HG03354 (cell line): ENCODE data around the gene ETV3.

Experiments
- ATAC-seq: cut with Tn5 transposase; IDR thresholded peaks from one replicate; pipeline ENCODE4 v1.9.1; 2021; ENCODE audit warnings: mild to moderate bottlenecking; ENCODE audit not compliant: unreplicated experiment, poor library complexity, severe bottlenecking

ETV3 gene

DNA sequence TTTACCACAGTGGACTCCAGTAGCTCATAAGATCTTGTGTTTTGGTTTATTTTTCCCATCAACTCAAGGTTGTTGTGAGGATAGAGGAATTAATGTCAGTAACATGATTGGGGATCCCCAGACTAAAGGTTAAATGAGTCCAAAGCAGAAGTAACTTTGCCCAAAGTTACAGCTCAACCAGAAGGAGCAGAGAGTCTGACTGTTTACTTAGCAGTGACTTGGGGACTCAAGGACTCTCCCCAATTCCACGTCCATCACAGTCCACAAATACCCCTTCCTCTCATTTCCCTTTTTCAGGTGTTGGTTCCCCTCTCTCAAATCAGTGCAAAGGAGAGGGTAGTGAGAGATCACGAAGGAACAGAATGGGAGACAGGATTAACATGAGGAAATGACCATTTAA is 4.0 kb upstream of the ETV3 start:
- no peak for ATAC-seq

DNA sequence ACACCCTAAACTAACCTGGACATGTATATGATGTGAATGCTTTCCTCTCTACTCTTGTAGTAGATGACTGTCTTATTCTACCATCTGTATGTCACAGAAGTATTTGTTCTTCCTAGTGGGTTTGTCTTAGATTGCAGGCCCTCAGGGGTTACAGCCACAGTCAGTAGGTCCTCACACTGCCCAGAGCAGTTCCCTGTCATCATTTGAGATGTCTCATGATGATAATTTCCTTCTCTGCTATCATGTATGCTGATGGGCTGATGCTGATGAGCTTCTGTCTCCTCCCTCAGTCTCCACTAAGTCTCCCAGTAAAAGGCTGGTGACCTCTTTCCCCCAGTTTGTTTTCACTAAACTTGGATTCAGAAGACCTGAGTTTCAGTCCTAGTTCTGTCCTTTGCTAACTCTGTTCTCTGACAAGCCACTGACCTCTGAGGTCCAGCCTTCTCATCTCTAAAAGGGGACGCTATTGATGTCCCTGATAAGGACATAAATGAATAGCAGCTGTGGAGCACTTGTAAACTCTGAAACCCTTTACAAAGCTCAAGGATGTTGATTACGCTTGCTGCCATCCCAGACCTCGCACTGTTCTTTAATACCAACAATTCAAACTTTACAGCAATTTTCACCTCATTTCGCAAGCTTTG is 3.1 kb upstream of the ETV3 start:
- ATAC-seq: no peak

DNA sequence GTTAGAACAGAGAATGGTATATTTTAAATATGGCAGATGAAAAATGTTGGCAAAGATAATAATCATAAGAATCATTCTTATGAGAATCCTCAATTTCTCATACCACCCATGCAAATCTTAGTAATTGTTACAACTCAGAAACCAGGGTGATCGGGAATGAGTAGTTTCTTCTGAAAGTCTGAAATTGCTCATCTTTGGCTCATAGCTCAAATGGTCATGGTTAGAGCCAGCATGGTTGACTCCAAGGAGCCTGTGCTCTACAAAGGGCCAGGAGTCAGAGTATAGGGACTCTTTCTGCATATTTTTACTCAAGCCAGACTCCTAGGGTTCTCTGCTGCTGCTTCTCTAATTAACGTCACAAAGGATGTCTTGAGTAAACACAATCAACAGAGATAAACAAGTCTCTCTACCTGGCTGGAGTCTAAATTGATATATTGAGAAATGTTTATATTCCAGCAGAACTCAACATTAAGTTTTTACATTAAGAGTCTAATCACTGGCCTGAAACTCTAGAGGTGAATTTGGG is 1.9 kb upstream of the ETV3 start:
- ATAC-seq: no peak

DNA sequence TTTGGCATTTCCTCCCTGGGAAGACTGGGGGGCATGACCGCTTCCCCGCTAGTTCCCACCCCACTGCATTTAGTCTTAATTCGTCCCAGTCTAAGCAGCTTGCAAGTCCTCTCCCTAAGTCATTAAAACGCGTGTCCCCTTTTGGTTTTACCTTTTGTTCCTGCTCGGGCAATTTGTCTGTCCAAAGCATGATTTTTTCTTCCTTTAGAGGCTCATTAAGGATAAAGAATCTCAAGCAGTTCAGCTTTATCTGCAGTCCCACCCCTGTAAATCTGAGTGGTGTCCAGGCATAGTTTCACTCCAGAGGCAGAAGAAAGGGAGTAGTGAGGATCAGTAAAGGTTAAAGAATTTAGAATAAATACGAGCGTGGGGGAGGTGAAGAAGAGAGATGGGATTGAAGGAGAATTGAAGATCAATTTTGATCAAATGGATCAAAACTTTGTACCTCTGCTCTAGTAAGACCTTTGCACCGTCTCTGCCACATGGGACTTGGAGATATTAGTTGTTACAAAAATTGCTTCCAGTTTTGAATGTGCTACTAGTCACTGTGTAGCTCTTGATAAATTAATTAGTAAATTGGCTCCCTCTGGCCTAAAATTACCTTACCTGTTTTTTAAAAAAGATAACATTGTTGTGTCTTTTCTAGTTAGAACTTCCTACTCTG is 989 bp upstream of the ETV3 start:
- ATAC-seq: no peak

DNA sequence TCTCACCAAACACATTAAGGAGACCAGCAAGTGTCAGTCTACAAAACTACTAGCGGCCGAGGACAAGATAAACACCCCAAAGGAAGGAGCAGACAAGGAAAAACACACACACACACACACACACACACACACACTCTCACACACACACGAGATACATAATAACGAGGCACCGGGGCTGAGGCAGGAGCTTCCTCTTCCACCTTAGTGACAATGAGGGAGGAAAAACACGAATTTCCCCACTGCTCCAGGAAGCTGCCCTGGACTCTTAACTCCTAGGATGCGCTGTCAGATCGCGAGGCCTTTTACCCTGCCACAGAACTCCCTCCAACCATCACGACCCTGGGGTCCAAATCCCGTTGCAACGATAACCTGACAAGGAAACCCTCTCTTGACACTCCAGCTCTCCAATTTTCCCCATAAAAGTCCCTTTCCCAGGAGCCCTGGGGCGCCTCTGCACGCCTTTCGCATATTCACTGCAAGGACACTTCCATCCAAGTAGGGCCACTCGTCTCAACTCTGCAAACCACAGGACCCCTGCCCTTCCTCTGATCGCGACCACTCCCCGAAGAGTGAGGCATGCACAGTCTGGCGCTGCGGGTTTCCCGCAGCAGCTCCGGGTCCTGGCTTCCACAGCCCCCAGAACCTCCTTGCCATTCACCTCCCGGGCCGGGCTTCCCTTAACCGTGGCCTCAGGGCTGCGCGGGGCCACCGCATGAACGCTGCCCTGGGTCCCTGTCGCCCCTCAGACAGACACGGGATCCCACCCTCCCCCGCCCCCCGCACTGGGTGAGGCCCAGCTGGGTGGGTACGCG is 581 bp downstream of the ETV3 start:
- peak; percentile 13 for ATAC-seq

DNA sequence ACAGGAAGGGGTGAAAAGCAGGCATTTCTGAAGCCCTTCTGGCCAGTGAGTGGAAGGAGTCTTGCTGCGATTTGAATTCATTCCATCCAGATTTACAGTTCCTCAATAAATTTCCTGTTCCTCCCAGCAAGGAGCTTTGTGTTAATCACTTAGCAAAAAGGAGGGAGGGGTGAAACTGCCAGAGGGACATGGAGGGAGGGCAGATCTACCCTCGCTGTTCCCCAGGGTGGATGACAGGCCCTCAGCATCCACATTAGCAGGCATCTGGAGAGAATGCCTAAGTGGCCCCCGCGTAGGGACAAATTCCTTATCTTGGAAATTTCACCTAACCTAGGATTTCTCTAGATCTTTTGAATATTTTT is 1.2 kb downstream of the ETV3 start:
- ATAC-seq: no peak

DNA sequence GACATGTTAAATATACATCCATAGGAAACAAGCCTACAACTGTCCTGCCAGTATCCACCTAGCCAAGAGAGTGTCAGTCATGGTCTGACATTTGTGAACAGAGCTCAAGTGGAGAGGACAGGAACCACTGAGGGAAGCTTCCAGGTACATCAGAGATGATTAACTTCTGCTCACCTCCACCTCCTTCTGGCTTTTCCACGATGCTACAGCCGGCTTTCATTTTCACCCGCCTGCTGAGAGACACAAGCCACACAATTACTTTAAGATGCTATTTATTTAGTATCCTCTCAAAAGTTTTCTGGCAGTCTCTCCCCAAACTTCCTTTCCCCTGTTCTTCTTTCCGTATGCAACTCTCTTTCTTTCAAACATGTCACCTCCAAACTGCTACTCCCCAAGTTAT is 2.1 kb downstream of the ETV3 start:
- ATAC-seq: no peak

DNA sequence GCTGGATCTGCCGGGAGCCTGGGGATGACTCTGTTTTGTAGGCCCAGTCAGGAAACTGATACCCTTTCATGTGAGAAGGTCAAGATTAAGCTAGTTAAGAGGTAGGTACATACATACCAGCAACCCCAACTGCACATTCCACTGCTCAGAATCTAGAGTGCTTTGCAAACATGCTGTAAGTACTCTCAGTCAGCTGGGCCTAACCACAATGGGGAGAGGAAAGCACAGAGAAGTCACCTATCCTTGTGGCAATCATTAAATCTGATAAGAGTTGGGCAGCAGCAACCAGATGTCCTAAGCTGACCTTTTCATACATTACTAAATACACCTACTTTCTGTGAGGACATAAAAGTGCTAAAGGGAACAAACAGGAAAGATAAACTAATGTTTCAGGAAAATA is 2.5 kb downstream of the ETV3 start:
- no peak for ATAC-seq

DNA sequence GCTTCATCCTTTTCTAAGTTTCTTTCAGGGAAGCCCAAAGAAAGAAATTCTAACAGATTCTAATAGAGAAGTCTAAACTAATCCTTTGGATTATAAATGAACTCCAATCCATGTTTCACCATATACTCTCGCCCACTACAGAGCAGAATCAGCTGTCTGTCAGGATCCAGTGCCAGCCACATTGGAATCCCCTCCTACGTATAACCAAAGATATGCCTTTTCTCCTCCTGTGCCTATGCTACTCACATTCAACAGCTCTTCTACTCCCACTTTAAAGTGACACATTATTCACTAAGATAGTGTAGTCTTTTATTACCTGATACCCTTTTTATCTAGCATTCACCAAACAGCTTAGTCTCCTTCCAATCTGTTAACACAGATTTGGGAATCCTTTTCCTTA is 3.1 kb downstream of the ETV3 start:
- ATAC-seq: no peak

DNA sequence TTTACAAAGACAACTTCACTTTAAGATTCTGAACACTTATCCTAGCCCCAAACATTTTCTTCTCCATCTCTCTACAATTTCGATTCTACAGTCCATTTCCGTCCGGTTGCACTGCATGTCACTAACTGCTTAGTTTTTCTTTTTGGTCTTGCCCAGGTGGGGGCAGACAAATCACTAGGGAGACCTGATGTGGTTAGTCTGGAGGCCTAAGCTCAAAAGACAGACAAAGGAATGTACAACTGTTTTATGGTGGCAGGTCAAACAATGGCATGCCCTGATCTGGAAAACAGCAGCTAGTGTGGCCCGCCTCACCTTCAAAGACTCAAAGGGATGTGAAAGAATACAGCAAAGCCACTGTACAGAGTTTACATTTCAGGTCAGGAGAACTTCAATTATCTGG is 3.8 kb downstream of the ETV3 start:
- ATAC-seq: no peak

DNA sequence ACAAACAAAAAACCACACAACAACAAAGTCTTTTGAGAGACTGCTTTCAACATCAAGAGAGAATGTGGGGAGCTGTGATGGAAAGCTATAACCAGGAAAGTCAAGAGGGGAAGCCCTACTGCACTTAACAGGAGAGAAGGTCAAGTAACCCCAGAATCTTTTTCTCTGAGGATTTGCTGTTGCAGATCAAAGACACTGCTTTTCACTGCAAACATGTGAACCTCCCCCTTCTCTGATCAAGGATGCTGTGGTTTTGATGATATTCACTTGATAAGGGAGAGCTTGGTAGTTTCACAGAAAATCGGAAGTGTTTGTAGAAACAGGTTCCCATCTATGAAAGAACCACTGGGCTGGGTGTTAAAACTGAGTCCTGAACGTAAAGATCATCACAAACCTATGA is 4.8 kb downstream of the ETV3 start:
- no peak for ATAC-seq

DNA sequence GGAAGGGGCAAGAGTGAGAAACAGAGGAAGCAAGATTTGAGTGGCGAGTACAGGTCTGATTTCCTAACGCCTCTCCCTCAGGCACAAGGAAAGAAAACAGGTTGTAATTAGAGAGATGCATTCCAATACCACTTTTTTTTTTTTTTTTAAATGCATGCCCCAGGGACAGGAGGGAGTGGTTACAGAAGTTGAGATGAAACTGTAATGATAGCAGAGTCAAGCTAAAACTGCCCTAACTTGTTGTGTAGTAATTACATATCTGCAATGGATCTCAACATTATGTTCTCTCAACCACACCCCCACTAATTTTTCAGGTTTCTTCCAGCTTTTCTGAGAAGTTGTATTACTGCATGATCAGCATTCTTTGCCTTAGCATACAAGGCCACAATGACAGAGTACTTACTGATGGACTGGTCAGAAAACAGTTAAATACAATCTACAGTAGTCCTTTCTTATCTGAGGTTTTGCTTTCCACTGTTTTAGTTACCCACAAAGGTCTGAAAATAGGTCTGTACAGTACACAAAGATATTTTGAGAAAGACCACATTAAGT is 5.5 kb downstream of the ETV3 start:
- ATAC-seq: no peak

DNA sequence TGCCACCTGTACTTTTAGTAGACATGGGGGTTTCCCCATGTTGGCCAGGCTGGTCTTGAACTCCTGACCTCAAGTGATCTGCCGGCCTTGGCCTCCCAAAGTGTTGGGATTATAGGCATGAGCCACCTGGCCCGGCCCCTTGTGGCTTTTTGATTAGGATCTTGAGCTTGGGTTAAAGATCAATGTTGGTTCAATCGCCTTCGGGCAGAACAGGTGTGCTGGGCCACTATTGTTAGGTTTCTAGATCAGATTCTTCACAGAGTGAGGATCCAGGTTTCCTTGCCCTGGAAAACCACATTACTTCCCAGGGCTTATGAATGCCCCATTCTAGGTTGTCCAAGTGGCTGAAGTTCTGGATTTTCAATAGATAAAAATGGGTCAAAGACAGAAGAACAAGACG is 6.1 kb downstream of the ETV3 start:
- ATAC-seq: no peak

DNA sequence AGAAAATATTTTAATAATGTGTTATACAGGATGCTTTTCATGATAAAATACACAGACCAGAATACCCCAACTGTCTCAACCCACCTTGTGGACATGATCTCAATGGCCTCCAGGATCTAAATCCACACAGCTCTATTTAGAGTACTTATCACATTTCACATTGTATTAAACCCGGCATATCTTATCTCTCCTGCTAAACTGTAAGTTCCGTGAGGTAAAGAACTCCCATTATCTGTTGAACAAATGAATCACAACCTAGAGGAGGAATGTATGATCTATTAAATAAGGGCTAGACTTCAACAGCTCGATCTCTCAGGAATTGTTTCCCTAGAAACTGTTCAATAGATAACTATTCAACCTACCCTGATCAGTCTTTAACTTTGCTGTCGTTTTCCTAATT is 6.9 kb downstream of the ETV3 start:
- ATAC-seq: no peak

DNA sequence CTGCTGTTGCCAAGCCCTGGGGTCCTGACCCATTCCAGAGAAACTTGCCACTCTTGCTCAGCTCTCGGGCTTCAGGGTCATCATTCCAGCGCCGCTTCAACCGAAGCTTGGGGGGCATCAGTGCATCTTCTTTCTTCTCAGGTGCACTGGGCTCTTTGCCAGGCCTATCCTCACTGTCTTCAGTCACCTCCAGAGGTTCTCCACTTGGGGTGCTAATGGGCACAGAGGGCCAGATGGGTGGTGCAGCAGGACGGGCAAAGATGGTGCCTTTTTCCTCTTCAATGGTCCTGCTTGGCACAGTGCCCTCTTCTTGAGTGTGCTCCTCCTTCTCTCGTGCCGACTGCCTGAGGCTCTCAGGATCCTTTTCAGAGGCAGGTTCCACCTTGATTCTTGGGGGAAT is 13.3 kb downstream of the ETV3 start:
- no peak for ATAC-seq

DNA sequence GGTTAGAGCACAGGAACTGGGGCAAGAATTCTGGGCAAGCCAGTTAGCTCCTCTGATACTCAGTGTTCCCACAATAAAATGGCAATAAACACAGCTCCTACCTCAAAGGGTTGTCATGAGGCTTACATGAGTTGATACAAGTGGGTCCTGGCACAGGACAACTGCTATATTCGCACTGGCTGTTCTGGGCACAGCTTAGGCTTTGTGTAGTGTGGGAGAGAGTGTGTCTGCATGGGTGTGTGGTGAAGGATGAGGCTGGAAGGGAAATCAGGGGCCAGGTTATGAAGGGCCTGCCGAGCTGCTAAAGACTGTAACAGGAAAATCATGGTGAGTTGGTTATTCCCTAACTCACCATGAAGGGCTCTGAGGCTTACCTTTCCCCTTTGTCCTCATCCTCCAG is 18.7 kb downstream of the ETV3 start:
- ATAC-seq: no peak

DNA sequence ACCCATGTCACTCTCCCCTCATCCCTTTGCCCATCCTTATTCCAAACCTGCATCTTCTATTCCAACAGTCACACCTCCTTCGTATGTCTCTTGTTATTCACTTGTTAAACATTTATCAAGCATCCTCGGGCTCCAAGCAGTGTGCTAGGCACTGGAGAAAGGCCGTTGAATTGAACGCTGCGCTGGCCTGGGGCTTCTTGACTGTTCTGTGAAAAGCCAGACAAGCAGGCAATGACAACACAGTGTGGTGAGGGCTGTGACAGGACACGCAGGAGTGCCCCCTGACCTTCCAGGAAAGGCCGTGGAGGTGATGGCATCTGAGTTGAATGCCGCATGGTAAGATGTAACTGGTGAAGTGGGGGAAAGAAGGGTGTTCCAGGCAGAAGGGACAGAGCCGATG is 19.2 kb downstream of the ETV3 start:
- no peak for ATAC-seq

DNA sequence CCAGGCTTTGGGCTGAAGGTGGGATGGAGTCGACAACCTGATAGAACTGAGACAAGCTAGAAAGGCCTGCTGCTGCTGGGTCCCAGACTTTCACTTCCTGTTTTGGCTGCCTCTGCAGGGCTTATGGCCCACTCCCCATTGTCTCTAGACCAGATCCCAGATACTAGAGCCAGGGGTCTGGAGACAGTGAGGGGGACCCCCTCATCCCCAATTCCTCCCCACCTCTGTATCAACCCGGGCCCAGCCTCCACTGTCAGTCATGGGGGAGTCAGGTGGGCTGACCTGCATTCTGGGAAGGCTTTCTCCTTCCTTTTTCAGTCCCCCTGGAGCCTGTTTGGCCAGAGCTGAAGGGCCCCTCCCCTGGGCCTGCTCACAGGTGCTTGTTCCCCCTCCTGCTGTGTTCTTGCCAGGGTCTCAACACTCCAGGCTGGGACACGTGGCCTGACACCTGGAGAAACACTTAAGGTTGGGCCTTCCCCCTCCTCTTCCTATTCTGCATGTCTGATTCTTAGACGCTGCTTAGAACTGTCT is 20.6 kb downstream of the ETV3 start:
- ATAC-seq: peak; percentile 66

DNA sequence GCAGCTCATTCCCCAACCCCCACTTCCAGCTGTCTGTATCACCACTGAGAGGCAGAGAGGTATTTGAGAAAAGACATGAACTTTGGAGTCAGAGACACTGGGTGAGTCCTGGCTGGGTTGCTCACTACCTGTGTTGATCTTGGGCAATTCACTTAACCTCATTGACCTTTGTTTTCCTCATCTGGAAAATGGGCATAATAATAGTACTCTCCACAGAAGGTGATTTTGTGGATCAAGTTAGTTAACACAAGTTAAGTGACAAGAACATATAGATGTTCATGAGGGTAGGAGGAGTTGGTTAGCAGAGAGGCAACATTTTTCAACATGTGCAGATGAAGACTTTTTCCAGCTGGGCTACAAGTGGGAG is 21.5 kb downstream of the ETV3 start:
- ATAC-seq: no peak
